ENCODE measurements around the gene ADAMTS5. TPM values are rescaled to one million over a fixed set of nuclear protein-coding genes. Genes with fewer than 3 reads are reported as not detected.

ADAMTS5 gene
- total RNA-seq = 20.4 TPM

DNA sequence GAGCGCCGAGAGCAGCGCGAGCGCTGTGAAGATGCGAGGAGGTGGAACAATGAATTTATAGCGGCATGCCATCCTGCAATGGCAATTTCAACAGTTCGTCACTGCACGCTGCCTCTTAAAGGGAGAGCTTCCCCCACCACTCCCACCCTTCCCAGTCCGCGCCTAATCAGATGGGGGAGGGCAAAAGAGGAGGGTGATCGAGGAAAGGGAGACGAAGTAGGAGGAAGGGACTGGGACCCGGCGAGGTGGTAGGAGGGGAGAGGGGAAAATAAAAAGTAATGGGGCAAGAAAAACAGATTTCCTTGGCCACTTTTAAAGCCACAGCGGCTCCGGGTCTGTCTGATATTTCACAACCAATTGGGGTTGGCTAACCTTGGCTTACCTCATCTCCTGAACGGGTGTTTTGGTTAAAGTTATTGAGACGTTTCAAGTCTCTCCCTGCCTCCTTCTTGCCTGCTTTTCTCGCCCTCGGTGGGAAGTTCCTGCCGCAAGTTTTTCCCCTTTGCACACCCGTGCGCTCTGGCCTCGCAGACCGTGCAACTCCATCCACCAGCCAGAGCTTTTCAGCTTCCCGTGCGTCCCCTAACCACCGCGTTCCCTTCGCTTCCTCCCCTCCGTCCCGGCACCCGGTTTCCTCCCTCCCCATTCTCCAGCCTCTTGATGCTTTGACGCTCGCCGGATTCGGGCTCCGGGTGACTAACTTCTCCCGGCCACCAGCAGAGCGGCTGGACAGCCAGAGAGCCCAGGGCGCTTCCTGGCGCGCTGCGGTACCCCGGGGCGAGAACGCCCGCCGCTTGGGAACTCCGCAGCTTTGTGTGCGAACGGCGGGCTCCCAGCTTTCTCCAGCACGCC is at the start of gene ADAMTS5:
ADAMTS5 (minus strand) TSS at position 27 of the 852 bp plus-strand sequence. CDS start 697 bp downstream, outside the sequence.
- Histone ChIP-seq H3K27me3 (no peaks in the 10 kb centered on the region), H3K36me3 (no peaks in the 10 kb centered on the region), H3K4me1 (peaks cover 12% of the 10 kb centered on the region), H3K4me3 (peak within 1 kb of the TSS; percentile 64 to 65), H3K9me3 (no peaks in the 10 kb centered on the region), H3K27ac (peak within 1 kb of the TSS; percentile 77)
- peak in 1 of 2 donors; percentile 92 for DNase-seq (ENCODE audit: extremely low spot score in 2 of 2)
- intact Hi-C loops (cut with DNase I) = loop anchor here (5.0 kb wide), 1 partner anchor 1470 kb away; no protein-coding TSS in a partner anchor
- TF ChIP-seq POLR2AphosphoS5 (IDR thresholded peaks at IDR 0.05; ENCODE audit: insufficient read depth in 1 of 2, low read depth in 1 of 2) (peak in 1 of 2 donors; percentile 62), POLR2A (IDR thresholded peaks at IDR 0.05) (no peak)
- TF ChIP-seq, protein P1, sequence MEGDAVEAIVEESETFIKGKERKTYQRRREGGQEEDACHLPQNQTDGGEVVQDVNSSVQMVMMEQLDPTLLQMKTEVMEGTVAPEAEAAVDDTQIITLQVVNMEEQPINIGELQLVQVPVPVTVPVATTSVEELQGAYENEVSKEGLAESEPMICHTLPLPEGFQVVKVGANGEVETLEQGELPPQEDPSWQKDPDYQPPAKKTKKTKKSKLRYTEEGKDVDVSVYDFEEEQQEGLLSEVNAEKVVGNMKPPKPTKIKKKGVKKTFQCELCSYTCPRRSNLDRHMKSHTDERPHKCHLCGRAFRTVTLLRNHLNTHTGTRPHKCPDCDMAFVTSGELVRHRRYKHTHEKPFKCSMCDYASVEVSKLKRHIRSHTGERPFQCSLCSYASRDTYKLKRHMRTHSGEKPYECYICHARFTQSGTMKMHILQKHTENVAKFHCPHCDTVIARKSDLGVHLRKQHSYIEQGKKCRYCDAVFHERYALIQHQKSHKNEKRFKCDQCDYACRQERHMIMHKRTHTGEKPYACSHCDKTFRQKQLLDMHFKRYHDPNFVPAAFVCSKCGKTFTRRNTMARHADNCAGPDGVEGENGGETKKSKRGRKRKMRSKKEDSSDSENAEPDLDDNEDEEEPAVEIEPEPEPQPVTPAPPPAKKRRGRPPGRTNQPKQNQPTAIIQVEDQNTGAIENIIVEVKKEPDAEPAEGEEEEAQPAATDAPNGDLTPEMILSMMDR (IDR thresholded peaks at IDR 0.05) = no peak

GRCh38 chr21:27001526-27001925 is 34.6 kb upstream of the ADAMTS5 start:
- intact Hi-C loops (cut with DNase I) = no loop called here
- H3K4me3 ChIP-seq = no peak overlapping the region
- H3K27me3 ChIP-seq = no peaks in the 10 kb centered on the region
- TF ChIP-seq, protein P1 (IDR thresholded peaks at IDR 0.05) = no peak
- TF ChIP-seq POLR2AphosphoS5 (IDR thresholded peaks at IDR 0.05; ENCODE audit: insufficient read depth in 1 of 2, low read depth in 1 of 2) (no peak), POLR2A (IDR thresholded peaks at IDR 0.05) (no peak)
- H3K27ac ChIP-seq = no peak overlapping the region
- no peak for DNase-seq (ENCODE audit: extremely low spot score in 2 of 2)
- H3K4me1 ChIP-seq = no peaks in the 10 kb centered on the region
- H3K9me3 ChIP-seq = no peaks in the 10 kb centered on the region
- H3K36me3 ChIP-seq = no peaks in the 10 kb centered on the region

GRCh38 chr21:26983576-26983975 is 16.7 kb upstream of the ADAMTS5 start:
- DNase-seq (ENCODE audit: extremely low spot score in 2 of 2) = no peak
- no peak overlapping the region for H3K27ac ChIP-seq
- no peaks in the 10 kb centered on the region for H3K9me3 ChIP-seq
- no peaks in the 10 kb centered on the region for H3K36me3 ChIP-seq
- no peak overlapping the region for H3K4me3 ChIP-seq
- TF ChIP-seq POLR2A (IDR thresholded peaks at IDR 0.05) = no peak
- TF ChIP-seq, protein P1 (IDR thresholded peaks at IDR 0.05) = no peak
- no peak for TF ChIP-seq POLR2AphosphoS5 (IDR thresholded peaks at IDR 0.05; ENCODE audit: insufficient read depth in 1 of 2, low read depth in 1 of 2)
- H3K4me1 ChIP-seq = no peaks in the 10 kb centered on the region
- H3K27me3 ChIP-seq = no peaks in the 10 kb centered on the region
- intact Hi-C loops (cut with DNase I) = no loop called here

DNA sequence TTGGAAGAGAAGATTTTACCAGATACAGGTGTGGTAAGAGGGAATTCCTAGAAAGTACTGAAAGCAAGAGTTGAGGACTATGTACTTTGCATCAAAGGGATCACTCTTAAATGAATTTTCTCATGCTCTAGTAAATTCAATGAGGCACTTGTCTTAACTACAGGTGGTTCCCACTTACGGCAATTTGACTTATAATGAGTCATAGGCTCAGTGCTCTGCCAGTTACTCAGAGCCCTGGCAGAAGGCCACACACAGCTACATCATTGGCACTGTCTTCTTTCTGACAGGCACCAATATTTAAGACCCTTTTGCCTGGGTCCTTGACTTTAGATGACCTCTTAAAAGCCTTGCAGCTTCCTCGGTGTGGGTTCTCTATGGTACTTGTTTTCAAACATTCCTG is 15.9 kb upstream of the ADAMTS5 start:
- intact Hi-C loops (cut with DNase I) = no loop called here
- DNase-seq (ENCODE audit: extremely low spot score in 2 of 2) = no peak
- TF ChIP-seq POLR2A (IDR thresholded peaks at IDR 0.05) (no peak), POLR2AphosphoS5 (IDR thresholded peaks at IDR 0.05; ENCODE audit: insufficient read depth in 1 of 2, low read depth in 1 of 2) (no peak)
- TF ChIP-seq, protein P1 (IDR thresholded peaks at IDR 0.05) = no peak

GRCh38 chr21:26977746-26978145 is 10.9 kb upstream of the ADAMTS5 start:
- no peaks in the 10 kb centered on the region for H3K4me1 ChIP-seq
- H3K9me3 ChIP-seq = no peaks in the 10 kb centered on the region
- no peak for TF ChIP-seq POLR2A (IDR thresholded peaks at IDR 0.05)
- TF ChIP-seq, protein P1 (IDR thresholded peaks at IDR 0.05) = no peak
- TF ChIP-seq POLR2AphosphoS5 (IDR thresholded peaks at IDR 0.05; ENCODE audit: insufficient read depth in 1 of 2, low read depth in 1 of 2) = no peak
- no peaks in the 10 kb centered on the region for H3K27me3 ChIP-seq
- no peaks in the 10 kb centered on the region for H3K36me3 ChIP-seq
- no peak overlapping the region for H3K27ac ChIP-seq
- intact Hi-C loops (cut with DNase I) = no loop called here
- DNase-seq (ENCODE audit: extremely low spot score in 2 of 2) = no peak
- no peak overlapping the region for H3K4me3 ChIP-seq

More for the DNA sequence above, 15.9 kb upstream of the ADAMTS5 start:
- no peak overlapping the region for H3K4me3 ChIP-seq
- H3K27ac ChIP-seq = no peak overlapping the region
- no peaks in the 10 kb centered on the region for H3K9me3 ChIP-seq
- no peaks in the 10 kb centered on the region for H3K27me3 ChIP-seq
- no peaks in the 10 kb centered on the region for H3K36me3 ChIP-seq
- no peaks in the 10 kb centered on the region for H3K4me1 ChIP-seq
